GM21786 (cell line): ENCODE results near the gene ACE.

Source experiments
- ATAC-seq: cut with Tn5 transposase; IDR thresholded peaks from one replicate; pipeline ENCODE4 v1.9.1; 2021; ENCODE audit not compliant: unreplicated experiment

ACE gene

DNA sequence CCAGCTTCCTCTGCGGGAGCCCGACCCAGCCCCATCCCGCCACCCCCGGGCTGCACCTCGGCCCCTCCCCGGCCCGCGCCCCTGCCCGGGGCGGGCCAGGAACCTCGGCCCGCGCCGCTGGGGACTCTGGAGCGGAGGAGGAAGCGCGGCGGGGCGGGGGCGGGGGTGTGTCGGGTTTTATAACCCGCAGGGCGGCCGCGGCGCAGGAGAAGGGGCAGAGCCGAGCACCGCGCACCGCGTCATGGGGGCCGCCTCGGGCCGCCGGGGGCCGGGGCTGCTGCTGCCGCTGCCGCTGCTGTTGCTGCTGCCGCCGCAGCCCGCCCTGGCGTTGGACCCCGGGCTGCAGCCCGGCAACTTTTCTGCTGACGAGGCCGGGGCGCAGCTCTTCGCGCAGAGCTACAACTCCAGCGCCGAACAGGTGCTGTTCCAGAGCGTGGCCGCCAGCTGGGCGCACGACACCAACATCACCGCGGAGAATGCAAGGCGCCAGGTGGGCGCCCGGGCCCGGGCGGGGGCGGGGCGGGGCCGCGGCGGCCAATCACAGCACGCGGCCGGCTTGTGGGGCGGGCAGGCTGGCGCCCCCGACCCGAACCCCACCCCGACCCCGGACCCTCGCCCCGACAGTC lies at the start of gene ACE:
Gene ACE, plus strand, starts transcription at position 208 of the 626 bp plus-strand sequence. Its CDS starts 34 bp downstream, at position 242.
- ATAC-seq: no peak

DNA sequence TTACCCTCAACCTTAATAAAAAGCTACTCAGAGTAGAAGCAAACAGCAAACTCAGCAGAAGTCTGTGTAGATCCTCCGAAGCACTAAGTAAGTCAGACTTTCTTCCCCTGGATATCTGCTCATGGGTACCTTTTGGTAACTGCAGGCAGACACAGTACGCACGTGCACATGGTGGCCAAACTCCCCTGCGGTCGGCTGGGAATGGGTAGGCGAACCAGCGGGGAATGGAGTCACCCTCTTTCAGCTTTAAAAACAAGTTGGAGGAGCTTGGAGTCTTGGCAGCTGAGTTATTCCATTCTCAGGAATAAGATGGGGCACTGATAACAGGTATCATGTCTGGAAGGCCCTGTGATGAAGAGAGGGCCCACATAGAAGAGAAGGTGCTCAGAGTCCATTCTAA lies 47.1 kb upstream of the ACE start:
- no peak for ATAC-seq

DNA sequence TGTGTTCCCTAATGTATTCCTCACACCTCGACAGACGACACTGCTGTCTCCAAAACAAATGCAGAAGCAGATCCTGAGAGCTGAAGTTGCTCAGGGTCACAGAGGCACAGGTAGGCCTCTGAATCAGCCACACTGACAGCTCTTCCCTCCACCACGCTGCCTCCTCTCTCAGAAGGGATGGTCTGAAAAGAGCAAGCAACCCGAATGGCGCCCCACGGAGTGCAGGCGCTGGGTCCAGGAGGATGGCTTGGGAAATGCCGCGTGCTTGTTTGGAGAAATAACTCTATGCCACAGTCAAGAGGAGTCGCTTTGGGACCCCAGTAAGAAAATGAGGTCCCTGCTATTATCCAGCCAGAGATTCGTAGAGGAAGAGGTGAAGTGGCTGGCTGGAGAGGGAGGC lies 46.6 kb upstream of the ACE start:
- no peak for ATAC-seq

DNA sequence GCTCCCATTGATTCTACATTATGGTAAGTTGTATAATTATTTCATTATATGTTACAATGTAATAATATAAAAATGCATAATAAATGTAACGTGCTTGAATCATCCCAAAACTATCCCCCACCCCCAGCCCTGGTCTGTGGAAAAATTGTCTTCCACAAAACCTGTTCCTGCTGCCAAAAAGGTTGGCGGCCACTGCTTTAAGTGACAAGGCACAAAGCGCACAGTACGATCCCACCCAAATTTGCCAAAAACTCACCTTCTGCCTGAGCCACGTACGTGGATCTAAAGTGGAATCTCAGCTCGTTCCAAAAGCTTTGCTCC lies 45.3 kb upstream of the ACE start:
- no peak for ATAC-seq

DNA sequence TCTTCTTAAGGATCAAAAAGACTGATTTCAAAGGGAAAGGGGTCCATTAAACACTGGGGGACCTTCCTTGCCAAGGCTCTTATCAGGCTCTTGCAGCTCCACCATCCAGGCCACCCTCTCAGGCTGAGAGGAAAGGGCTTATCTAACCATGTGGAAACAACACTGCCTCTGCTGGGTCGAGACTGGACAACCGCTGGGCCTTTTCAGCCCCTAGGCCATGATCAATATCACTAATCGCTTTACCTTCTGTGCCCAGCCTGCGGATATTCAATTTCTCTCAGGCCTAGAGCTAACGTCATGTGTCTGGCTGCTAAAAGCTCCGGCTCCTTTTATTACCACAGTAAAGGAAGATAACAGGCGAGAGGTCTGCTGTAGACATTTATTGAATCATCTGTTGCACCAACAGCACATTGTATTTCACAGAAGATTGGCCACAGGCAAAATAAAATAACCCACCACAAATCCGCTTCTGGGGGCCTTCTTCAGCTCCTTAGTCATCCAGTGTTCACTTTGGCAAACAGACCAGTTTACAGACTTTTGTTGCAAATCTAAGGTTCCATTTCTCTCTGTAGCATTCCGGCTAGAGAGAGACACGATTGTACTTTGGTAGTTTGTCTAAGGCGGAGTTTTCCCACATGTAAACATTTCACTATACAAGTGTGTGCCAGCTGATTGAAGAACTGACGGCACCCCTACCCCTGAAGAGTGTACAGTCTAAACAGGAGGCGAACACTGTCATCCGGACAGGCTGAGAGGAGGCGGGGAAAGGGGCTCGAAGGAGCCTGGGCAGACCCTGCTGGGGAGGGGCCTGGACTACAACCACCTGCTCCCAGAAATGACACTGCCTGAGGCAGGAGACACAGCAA lies 44.7 kb upstream of the ACE start:
- no peak for ATAC-seq

DNA sequence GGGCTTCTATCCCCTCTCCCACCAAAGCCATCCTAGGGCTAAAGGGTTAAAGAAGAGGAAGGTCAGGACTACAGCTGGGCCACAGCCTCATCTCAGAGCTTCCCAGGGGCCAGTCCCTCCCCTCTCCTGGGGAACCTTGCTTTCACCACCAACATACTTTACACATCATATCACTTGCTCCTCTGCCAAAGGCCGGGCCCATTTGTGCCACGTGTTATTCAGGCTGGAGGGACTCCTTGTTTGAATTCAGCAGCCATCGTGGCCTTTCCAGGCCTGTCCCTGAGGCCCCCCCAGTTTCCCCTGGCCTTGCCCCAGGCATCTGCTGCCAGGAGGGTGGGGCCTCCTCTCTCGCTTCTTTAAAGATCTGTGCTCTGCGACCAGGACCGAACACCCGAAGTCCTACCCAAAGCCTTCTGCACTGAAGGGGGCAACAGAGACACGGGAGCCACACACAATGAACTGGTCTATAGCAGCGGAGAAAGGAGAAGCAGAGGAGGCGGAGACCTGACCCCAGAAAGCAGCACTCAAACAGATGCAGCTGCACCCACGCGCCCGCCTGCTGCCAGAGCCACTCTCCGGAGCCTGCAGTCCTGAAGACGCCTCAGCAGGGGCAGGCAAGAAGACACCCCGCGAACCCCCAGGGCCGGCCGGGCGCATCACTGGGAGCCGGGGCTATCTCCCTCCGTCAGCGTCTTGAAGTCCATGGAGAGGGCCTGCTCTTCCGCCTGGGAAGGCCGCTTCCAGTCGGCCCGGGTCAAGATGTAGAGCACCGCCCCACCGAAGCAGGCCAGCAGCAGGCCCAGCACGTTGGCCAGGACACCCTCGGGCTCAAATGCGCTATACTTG lies 42.9 kb upstream of the ACE start:
- ATAC-seq: no peak

DNA sequence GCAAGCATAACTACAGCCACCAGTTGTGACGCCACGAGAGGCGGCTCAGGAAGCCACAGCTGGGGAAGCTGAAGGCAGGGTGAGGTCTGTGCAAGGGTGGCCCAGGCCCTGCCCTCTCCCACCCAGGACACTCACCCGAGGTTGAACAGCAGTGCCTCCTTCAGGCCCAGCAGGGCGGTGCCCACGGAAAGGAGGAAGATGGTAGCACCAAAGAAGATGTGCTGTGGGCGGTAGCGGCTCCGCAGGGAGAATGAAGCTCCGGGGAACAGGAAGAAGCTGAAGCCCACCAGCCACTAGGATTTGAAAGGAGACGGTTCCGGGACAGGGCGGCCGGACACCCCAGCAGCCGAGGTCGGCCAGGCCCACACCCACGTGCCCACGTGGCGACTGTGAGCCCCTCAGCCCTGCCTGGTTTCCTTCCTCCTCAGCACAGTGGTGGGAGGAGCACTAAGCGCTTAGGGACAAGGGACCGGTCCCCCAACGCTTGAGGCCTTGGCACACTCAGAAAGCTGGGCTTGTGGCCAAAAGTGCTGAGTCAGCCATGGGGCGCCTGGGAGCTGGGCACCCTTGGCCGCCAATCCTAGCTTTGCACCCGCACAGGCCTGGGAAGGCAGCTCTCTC lies 41.8 kb upstream of the ACE start:
- no peak for ATAC-seq

DNA sequence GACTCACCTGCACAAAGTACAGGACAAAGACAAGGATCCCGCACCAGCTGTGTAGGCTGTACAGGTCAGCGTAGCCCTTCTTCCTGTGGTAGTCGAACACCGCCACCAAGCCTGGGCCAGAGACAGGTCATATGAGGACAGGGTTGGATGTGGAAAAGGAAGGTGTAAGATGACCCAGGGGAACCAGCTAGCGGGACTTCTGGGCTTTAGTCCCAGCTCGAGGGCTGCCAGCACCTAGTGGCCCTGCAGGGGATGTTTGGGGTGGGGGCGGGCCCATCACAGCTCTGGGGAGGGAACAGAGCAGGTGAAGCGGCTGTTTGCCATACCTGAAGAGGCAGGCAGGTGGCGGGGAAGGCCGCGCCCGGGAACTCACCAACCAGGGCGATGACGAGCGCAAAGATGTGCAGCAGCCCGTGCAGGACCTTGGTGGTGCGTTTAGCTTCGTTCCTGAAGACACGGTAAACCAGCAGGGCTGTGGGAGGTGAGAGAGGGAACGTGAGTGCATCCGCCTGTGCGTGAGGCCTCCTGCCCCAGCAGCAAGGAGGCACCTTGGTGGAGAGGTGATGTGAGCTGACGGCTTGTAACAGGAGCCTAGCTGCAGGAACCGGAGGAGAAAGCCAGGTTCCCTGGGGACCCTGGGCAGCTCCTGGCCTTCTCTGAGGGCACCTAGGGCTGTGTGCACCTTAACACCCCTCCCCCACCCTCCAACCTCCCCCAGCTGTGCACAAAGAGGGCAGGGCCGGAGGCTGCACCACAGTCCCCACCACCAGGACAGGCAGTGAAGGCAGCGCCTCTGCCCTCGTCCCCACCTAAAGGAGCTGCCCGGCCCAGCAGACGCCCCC lies 41.0 kb upstream of the ACE start:
- no peak for ATAC-seq

DNA sequence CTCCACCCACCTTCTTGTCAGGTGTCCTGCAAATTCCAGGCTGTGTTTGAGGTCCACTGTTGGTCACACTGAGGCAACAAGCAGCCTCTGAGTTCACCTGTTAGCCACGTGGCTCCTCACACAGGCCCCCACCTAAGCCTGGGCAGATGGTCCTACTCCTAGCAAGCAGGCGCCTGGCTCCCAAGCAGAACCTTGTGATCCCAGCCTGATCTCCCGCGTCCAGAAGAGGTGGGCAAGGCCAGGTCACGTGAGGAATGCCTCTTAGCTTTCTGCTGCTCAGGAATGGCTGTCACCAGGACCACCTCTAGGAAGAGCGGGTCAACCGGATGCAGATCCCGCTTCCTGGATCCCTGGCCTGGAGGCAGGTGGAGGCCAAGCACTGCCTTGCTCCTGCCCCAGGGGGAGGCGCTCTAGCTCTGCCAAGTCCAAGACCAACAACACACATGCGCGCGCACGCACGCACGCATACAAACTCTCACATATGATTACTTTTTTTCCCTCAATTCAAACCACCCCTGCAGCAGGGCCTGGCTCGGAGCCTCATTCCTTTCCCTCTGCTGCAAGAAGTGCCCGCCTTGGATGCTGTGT lies 40.2 kb upstream of the ACE start:
- no peak for ATAC-seq

DNA sequence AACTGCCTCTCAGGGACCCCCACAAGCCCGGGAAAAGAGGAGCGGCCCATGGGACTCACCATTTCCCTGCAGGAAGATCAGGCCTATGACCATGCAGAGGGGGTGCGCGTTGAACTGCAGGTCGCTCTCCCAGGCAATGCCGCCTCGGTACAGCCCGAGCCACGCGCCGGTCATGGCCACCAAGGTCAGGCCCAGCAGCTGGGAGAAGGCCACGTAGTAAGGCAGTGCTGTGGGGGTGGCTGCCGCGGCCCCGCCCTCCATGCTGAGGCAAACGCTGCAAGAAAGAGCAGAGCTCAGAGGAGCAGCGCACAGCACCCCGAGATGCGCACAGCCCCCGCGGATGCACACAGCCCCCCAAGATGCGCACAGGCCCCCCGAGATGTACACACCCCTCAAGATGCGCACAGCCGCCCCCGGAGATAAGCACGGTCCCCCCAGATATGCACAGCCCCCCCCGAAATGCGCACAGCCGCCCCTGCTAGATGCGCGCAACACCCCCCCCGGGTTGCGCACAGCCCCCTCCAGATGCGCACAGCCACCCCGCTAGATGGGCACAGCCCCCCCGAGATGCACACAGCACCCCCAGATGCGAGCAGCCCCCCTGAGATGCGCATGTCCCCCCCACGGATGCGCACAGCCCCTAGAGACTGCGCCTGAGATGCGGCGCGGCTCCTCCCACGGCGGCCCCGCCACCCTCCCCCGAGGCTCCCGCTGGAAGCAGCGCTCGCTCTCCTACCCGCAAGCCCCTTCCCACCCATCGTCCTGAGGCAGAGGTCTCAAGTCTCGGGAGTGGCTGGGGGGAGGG lies 39.4 kb upstream of the ACE start:
- no peak for ATAC-seq

DNA sequence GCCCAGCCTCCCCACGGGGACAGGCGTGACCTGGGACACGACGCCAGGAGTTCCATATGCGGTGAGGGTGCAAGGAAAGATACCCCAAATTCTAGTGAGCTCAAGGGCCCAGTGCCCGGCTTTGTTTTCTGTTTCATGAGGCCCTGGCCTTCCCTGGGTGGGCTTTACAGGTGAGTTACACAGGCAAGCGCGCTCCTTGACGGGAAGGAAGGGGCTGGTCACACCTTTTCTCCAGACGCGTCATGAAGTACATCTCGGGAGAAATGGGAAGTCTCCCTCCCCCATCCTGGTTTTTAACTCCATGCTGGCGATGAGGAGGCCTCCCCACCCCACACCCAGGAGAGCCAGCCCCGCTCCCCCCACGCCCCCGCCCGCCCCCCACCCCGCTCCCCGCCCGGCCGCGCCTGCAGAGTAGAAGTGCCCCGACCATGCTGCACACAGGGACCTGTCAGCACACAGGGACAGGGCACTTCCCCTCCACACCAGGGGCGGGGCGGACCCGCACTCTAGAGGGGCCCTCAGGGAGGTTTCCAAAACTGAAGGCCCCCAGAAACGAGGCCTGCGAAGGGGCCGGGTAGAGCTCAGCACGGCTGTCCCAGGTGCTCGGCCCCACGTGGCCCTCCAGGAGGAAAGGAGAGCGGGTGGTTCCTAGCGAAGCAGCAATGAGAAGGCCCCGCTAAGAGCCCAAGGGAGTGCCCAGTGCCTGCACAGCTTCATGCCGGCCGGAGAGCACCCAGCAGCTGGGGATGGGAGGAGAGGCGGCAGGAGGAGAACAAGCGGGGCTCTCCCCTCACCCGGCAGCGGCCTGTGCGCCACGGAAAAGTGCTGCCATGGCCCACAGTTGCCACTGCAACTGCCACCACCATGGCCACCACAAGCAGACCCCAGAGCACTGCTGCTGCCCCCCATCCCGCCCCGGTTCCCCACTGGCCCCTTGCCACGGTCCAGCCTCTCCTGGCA lies 38.5 kb upstream of the ACE start:
- ATAC-seq: no peak

DNA sequence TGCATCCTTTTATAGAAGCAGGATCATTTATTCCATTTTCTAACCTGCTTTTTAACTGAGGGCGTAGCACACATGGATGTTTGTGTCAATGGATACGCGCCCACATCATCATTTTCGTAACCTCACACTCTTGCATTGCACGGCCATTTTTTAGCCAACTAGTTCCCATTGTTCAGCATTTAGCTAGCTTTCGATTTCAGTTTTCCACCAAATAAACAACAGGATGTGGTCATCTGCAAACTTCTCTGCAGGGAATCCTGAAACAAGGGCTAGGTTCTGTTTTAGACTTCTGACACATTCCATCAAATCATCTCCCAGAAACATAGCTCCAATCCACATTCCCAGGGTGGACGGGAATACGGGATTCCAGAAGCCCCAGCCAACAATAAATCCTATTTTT lies 37.2 kb upstream of the ACE start:
- no peak for ATAC-seq

DNA sequence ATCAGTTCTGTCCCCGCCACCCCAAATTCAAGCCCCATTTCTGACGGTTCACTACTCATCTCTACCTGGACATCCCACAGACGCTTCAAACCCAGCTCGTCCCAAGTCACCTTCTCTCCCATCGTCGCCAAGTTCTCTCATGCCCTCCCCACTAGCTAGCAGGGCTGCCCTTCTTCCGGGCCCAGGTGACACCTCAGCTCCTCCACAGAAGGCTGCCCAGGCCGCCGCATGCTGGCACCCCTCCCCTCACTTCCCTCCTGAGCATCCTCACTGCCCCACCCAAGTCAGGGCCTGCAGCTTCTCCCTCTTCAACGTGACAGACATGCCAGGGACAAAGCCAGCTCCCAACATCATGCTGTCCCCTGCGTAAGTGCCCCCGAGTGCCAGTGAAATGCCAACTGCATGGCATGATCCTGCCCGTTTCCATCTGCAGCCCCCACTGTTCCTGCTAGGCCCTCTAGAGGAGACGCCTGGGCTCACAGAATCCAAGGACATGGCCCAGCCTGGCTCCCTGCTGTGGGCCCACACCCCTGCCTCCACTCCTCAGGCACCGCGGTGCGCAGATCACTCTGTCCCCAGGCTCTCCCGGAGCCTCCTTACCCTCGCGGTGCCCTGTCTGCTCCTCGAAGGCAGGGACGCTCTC lies 36.6 kb upstream of the ACE start:
- ATAC-seq: no peak

DNA sequence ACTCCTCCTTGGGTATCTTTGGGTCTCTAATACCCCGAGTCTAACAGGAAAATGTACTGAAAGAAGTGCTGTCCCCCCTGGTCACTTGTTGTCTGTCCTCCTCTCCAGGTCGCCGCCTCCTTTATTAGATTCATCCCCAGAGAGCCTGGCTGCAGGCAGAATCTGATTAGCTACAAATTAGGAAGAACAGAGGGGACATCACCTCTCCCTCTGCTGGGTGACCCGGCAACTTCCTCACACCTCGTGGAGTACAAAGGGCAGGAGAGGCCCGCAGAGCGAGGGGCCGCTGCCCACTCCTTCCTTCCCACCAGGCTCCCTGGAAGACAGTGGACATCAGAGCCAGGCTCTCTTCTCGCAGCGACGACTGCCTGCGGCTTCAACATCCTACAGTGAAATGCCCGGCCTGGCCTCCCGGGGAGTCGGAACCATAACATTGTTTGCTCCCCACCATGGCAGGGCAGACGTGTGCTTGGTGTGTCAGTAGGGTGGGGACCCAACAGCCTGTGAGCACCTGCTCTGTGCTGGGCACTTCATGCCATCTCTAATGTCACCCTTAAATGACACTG lies 36.0 kb upstream of the ACE start:
- ATAC-seq: no peak

DNA sequence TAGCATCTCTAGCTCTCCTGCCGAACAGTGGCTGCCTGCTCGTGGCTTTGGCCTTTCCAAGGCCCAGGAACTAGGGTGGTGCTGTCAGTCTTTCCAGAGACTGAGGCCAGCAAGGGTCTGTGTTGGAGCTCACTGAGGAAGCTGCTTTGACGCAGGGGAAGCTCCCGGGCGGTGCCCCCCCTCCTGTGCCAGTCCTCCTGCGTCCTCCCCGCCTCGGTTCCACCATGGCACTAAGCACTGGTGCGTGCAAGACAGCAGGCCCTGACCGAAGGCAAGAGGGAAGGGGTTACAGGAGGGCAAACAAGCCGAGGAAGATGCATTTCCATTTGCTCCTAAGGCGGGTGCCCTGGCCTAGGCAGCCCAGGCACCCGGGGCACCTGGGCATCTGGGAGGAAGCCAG lies 35.2 kb upstream of the ACE start:
- ATAC-seq: no peak

DNA sequence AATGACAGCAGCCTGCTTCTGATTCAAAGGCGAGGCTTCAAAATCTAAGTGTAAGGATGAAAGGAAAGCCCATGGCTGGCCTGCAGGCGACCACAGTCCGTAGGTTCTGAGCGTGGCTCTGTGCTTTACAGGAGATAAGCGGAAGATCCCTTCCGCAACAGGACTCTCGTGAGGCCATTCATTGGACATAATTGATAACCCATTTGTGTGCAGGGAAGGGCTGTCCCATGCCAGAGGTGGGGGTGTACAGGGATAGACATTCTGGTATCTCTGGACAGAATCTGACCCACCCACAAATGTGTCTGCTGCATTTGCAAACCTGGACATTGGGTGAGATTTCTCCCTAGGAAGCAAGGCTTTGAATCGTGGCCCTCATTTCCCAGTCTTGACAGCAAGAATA lies 34.8 kb upstream of the ACE start:
- no peak for ATAC-seq

DNA sequence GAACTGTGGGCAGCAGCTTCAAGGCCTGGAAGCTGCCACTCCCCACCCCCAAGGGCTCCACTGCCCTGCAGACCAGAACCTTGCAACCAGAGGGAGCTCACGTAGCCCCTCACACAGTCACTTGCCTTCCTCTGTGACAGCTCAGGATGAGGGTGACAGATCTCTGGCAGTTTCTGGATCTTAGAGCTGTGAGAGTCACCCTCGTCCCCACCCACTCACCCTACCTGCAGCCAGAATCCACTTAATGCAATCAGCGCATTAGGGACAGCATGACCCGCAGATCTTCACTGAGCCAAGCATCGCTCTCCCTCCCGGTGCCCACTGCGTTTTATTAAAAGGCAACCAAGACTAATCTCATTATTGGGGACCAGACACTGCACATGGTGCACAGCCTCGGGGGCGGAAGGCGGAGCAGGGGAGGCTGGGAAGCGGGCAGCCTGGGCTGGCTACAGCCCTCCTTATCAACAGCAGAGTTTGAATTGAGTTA lies 34.3 kb upstream of the ACE start:
- ATAC-seq: no peak
